CD4-positive, CD25-positive, alpha-beta regulatory T cell (primary cell): ENCODE results near the gene MLC1. TPM values are rescaled to one million over a fixed set of nuclear protein-coding genes. Genes with fewer than 3 reads are reported as not detected.

Experiments
- ATAC-seq, 2 donors: fragments of 150-1000 bp; cut with Tn5 transposase; one replicate each; pipeline ENCODE4 v1.10.0; 2021; ENCODE audit warnings: low read depth in 2 of 2, moderate number of reproducible peaks in 2 of 2, moderate library complexity in 1 of 2
- DNase-seq, 3 donors: peaks; one replicate each; pipeline versions ENCODE4 v3.0.0 to v3.0.0-alpha.2; 2012 to 2022; ENCODE audit warnings: mixed read lengths in 1 of 3
- H3K27ac ChIP-seq: one replicate; pipeline ENCODE4 v1.7.0; 2013; ENCODE audit warnings: mild to moderate bottlenecking, low read length; ENCODE audit not compliant: insufficient read depth, poor library complexity, severe bottlenecking
- H3K27me3 ChIP-seq: one replicate; pipeline ENCODE4 v1.7.0; 2013; ENCODE audit warnings: low read length; ENCODE audit not compliant: control insufficient read depth, insufficient read depth
- H3K36me3 ChIP-seq: one replicate; pipeline ENCODE4 v1.7.0; 2013; ENCODE audit warnings: mild to moderate bottlenecking, low read length, moderate library complexity; ENCODE audit not compliant: control insufficient read depth, insufficient read depth
- H3K4me1 ChIP-seq: 2 replicates; pipeline ENCODE4 v1.7.0; 2013; ENCODE audit warnings: mild to moderate bottlenecking, low read length; ENCODE audit not compliant: insufficient read depth, control insufficient read depth, poor library complexity, severe bottlenecking
- H3K4me3 ChIP-seq: one replicate; pipeline ENCODE4 v1.7.0; 2013; ENCODE audit warnings: low read depth, mild to moderate bottlenecking, low read length, moderate library complexity
- H3K9me3 ChIP-seq, 2 experiments: 1 replicate in 1 of 2; 2 replicates in 1 of 2; pipeline ENCODE4 v1.7.0; 2013; ENCODE audit warnings: low read length in 2 of 2, mild to moderate bottlenecking in 1 of 2, moderate library complexity in 1 of 2; ENCODE audit not compliant: control insufficient read depth in 2 of 2
- H3K27ac Mint-ChIP-seq, 3 donors: one replicate each; pipeline ENCODE4 v1.8.0; 2020 to 2022; ENCODE audit warnings: mild to moderate bottlenecking in 3 of 3, mixed read lengths in 3 of 3, moderate library complexity in 2 of 3
- H3K27me3 Mint-ChIP-seq: one replicate; pipeline ENCODE4 v1.8.0; 2022; ENCODE audit warnings: mild to moderate bottlenecking, mixed read lengths
- H3K36me3 Mint-ChIP-seq: one replicate; pipeline ENCODE4 v1.8.0; 2020; ENCODE audit warnings: mixed read lengths
- H3K4me1 Mint-ChIP-seq, 4 donors: one replicate each; pipeline ENCODE4 v1.8.0; 2020 to 2022; ENCODE audit warnings: mixed read lengths in 4 of 4, mild to moderate bottlenecking in 1 of 4
- H3K4me3 Mint-ChIP-seq, 4 donors: one replicate each; pipeline ENCODE4 v1.8.0; 2020 to 2022; ENCODE audit warnings: mild to moderate bottlenecking in 4 of 4, mixed read lengths in 4 of 4, moderate library complexity in 3 of 4
- H3K9me3 Mint-ChIP-seq, 7 donors: one replicate each; pipeline ENCODE4 v1.8.0; 2020 to 2022; ENCODE audit warnings: mixed read lengths in 7 of 7, mild to moderate bottlenecking in 3 of 7, moderate library complexity in 2 of 7
- polyA plus RNA-seq, 4 donors: library from polyadenylated mRNA; unstranded; fragments of 300-500 nt; fragmentation: Illumina TruSeq; gene quantifications; one replicate each; pipeline ENCODE4 v1.2.3, GENCODE V29; 2021
- total RNA-seq: library from RNA; stranded (reverse); gene quantifications from one replicate; pipeline ENCODE4 v1.2.3, GENCODE V29; 2022

Gene MLC1
- total and polyA plus RNA-seq, 5 donors from 2014 or later, result 0.20 to 1.1 (median 0.57) TPM; not detected in 1

- Histone ChIP-seq H3K9me3 (peaks cover 4 to 12% of the 10 kb centered on the region in 2 experiments), H3K4me1 (peaks cover 6% of the 10 kb centered on the region), H3K36me3 (no peaks in the 10 kb centered on the region), H3K27ac (no peak overlapping the region), H3K27me3 (no peaks in the 10 kb centered on the region), H3K4me3 (no peak overlapping the region)
- H3K27me3 Mint-ChIP-seq, result peaks cover 4% of the 10 kb centered on the region
- no peaks in the 10 kb centered on the region for H3K36me3 Mint-ChIP-seq
- H3K4me3 Mint-ChIP-seq, result no peak overlapping the region
- H3K9me3 Mint-ChIP-seq, result peaks cover 0 to 9% (median 2%) of the 10 kb centered on the region in 7 donors
- peaks cover 0 to 2% (median 0%) of the 10 kb centered on the region in 4 donors for H3K4me1 Mint-ChIP-seq
- no peak for DNase-seq
- no peak overlapping the region for H3K27ac Mint-ChIP-seq
- ATAC-seq, result no peak
Measured at GRCh38 chr22:50035131-50035881, 49.9 kb downstream of the MLC1 start.

- H3K27ac Mint-ChIP-seq, result peak overlapping the region in 1 of 3 donors; percentile 46
- H3K4me1 Mint-ChIP-seq, result peaks cover 0 to 4% (median 0%) of the 10 kb centered on the region in 4 donors
- no peak overlapping the region for H3K4me3 ChIP-seq
- H3K27me3 Mint-ChIP-seq, result peaks cover 4% of the 10 kb centered on the region
- ATAC-seq (no peak), DNase-seq (no peak)
- peaks cover 13% of the 10 kb centered on the region for H3K4me1 ChIP-seq
- no peaks in the 10 kb centered on the region for H3K36me3 ChIP-seq
- H3K9me3 ChIP-seq, result peaks cover 3 to 11% of the 10 kb centered on the region in 2 experiments
- H3K27me3 ChIP-seq, result no peaks in the 10 kb centered on the region
- H3K36me3 Mint-ChIP-seq, result no peaks in the 10 kb centered on the region
- H3K9me3 Mint-ChIP-seq, result peaks cover 0 to 7% (median 2%) of the 10 kb centered on the region in 7 donors
- no peak overlapping the region for H3K4me3 Mint-ChIP-seq
- no peak overlapping the region for H3K27ac ChIP-seq
Measured at GRCh38 chr22:50034126-50035081, 50.8 kb downstream of the MLC1 start.

GRCh38 chr22:50032941-50033601 is 52.2 kb downstream of the MLC1 start:
- Histone ChIP-seq H3K4me3 (no peak overlapping the region), H3K36me3 (no peaks in the 10 kb centered on the region), H3K4me1 (peaks cover 13% of the 10 kb centered on the region), H3K27me3 (no peaks in the 10 kb centered on the region), H3K27ac (no peak overlapping the region), H3K9me3 (no peaks in the 10 kb centered on the region)
- Mint-ChIP-seq H3K36me3 (no peaks in the 10 kb centered on the region), H3K27me3 (peaks cover 4% of the 10 kb centered on the region), H3K4me3 (no peak overlapping the region), H3K4me1 (peaks cover 0 to 7% (median 0%) of the 10 kb centered on the region in 4 donors), H3K27ac (no peak overlapping the region), H3K9me3 (peaks cover 0 to 1% (median 0%) of the 10 kb centered on the region in 7 donors)
- no peak for DNase-seq
- ATAC-seq, result no peak

- DNase-seq (no peak), ATAC-seq (no peak)
- Mint-ChIP-seq H3K4me1 (peaks cover 0 to 13% (median 3%) of the 10 kb centered on the region in 4 donors), H3K9me3 (no peaks in the 10 kb centered on the region), H3K36me3 (no peaks in the 10 kb centered on the region), H3K27me3 (peaks cover 4% of the 10 kb centered on the region), H3K4me3 (no peak overlapping the region), H3K27ac (no peak overlapping the region)
- Histone ChIP-seq H3K9me3 (no peaks in the 10 kb centered on the region), H3K36me3 (no peaks in the 10 kb centered on the region), H3K27me3 (no peaks in the 10 kb centered on the region), H3K27ac (no peak overlapping the region), H3K4me1 (peaks cover 13% of the 10 kb centered on the region), H3K4me3 (no peak overlapping the region)
Measured at GRCh38 chr22:50032109-50032871, 52.9 kb downstream of the MLC1 start.

- Mint-ChIP-seq H3K27ac (no peak overlapping the region), H3K4me1 (peaks cover 0 to 13% (median 3%) of the 10 kb centered on the region in 4 donors), H3K4me3 (no peak overlapping the region), H3K9me3 (peaks cover 0 to under 1% (median 0%) of the 10 kb centered on the region in 7 donors), H3K27me3 (peaks cover 4% of the 10 kb centered on the region), H3K36me3 (no peaks in the 10 kb centered on the region)
- Histone ChIP-seq H3K4me3 (no peak overlapping the region), H3K27me3 (no peaks in the 10 kb centered on the region), H3K27ac (no peak overlapping the region), H3K4me1 (peaks cover 13% of the 10 kb centered on the region), H3K9me3 (no peaks in the 10 kb centered on the region), H3K36me3 (no peaks in the 10 kb centered on the region)
- ATAC-seq, result no peak
- no peak for DNase-seq
Measured at GRCh38 chr22:50031189-50032091, 53.8 kb downstream of the MLC1 start.

GRCh38 chr22:50030297-50031188 is 54.7 kb downstream of the MLC1 start:
- Mint-ChIP-seq H3K27me3 (no peaks in the 10 kb centered on the region), H3K4me1 (peaks cover 0 to 13% (median 3%) of the 10 kb centered on the region in 4 donors), H3K36me3 (no peaks in the 10 kb centered on the region), H3K4me3 (no peak overlapping the region), H3K9me3 (peaks cover 0 to 1% (median 0%) of the 10 kb centered on the region in 7 donors), H3K27ac (no peak overlapping the region)
- H3K4me1 ChIP-seq, result peaks cover 13% of the 10 kb centered on the region
- peak; percentile 82 to 94 for ATAC-seq
- H3K4me3 ChIP-seq, result no peak overlapping the region
- no peak overlapping the region for H3K27ac ChIP-seq
- H3K9me3 ChIP-seq, result no peaks in the 10 kb centered on the region
- no peaks in the 10 kb centered on the region for H3K36me3 ChIP-seq
- H3K27me3 ChIP-seq, result no peaks in the 10 kb centered on the region
- DNase-seq, result peak; percentile 73 to 88 (median 80)
